Stimulated activated naive CD8-positive, alpha-beta T cell treated with anti-CD3 and anti-CD28 coated beads, Interleukin-15, Interleukin-2, amounts not matched to agents 100 U/mL and 50 U/mL, for 24 hours (primary cell): ENCODE data around the gene PCP4.
"Not testable (repeated sequence)": the region's sequence is repeated elsewhere in the genome, so short reads cannot be mapped to it uniquely, and the experiment has no call there.

Source experiments
- ATAC-seq: fragments of 150-1000 bp; cut with Tn5 transposase; one replicate; pipeline ENCODE4 v1.10.0; 2021
- DNase-seq: peaks from one replicate; pipeline ENCODE4 v3.0.0; 2021

The PCP4 gene

DNA sequence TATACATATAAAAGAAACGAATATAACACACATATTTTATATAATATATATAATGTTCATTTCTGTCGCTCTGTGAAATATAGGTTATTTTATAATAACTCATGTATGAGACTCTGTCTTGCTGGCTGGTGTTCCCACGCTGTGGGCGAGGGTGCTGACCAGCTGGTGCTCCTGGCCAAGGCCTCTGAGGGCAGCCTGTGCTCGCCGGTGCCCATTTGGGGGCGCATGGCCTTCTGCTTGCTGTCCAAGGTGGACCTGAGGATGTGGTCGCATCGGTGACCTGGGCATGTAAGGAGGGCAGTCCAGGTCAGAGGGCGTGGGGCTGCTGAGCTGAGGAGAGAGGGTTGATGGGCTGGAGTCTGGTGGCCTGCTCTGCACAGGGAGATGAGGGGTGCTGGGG, 1.1 kb upstream of the PCP4 start:
- ATAC-seq, result no peak
- no peak for DNase-seq

GRCh38 chr21:39869141-39869818, 2.0 kb downstream of the PCP4 start:
- DNase-seq (no peak), ATAC-seq (no peak)

DNA sequence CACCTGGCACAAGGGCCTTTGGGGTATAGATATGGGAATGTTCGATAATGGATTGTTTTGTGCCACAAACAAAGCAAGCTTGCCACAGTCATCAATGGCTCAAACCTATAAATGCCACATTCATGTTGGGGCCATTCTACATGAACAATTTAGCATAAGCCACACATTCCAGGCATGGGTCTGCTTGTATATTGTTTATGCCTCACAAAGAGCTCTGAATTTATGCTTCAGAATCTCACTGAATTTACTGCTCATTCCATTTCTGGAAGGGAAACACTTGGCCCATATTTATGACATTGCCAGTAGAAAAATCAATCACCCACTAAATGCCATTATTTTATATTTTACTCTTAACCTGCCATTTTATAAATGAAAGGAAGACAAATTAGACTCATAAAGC, 6.4 kb downstream of the PCP4 start:
- DNase-seq (no peak), ATAC-seq (no peak)

- DNase-seq (no peak), ATAC-seq (no peak)
These were observed 7.0 kb downstream of the PCP4 start for GRCh38 chr21:39874206-39874605.

- no peak for ATAC-seq
- DNase-seq, result no peak
These were observed 7.5 kb downstream of the PCP4 start for GRCh38 chr21:39874759-39875158.

DNA sequence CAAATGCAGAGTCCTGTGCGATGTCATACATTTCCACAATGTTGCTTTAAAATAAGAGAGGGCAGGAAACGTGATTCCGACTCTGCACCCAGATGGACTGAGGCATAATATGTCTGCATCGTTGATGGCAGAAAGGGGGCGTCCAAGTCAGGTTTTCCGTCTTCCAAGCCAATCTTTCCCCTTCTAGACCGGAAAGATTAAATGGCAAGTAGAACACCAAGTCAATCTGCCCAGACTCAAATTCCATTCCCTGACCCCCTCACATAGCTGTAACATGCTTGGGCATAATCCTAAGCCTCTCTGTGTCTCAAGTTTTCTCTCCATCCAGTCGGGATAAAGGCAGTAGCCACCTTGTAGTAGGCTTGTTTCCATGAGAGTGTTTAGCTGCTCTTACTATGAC, 14.4 kb downstream of the PCP4 start:
- DNase-seq (no peak), ATAC-seq (no peak)

- no peak for ATAC-seq
- no peak for DNase-seq
These were observed 15.1 kb downstream of the PCP4 start for GRCh38 chr21:39882151-39882838.

DNA sequence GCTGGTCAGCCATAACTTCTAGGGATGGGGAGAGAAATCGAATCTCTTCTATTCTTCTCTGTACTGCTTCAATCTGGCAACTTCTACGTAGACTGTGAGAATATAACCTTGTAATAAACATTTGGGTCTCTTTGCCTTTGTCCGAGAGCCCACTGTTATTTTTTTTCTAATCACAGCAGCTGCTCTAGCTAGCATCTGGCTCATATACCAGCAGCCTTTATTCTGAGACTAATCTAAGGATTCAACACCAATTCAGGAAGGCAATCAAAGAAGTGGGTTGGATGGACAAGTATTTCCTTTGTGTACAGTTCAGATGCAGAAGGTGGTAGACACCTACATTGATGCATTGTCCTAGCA, 15.6 kb downstream of the PCP4 start:
- ATAC-seq (no peak), DNase-seq (no peak)

DNA sequence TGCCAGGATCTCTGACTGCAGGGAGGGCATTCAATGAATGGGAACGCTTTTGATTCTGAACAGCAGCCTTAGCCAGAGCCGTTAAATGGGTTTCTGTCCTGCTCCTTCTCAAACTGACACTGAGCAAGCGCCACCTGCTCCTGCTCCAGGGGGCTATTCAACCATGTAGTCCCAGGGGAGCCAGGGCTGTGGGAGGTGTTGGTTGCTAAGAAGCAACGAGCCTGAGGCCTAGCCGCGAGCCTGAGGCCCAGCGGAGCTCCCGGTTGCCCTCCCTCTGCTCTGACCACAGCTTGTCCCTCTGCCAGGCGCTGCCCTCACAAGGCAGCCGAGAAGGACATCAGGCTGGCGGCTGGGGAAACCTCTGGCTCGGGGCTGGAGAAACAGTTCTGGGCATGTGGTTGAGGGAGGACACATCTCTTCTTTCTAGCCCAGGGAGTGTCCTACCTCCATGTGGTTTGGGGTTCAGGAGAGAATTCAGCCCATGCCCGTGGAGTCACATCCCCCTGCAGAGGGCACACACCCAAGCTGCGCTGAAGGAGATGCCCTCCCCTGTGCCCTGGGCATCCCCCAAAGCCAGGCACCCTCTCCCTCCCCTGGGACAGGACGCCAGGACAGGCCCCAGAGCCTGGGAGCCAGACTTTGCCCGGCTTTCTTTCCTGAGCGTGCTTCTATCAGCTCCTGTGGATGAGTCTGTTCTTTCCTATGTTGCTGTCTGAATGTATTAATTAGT, 18.0 kb downstream of the PCP4 start:
- no peak for DNase-seq

GRCh38 chr21:39888848-39889247, 21.6 kb downstream of the PCP4 start:
- ATAC-seq, result no peak
- DNase-seq, result no peak

More for the DNA sequence above, 18.0 kb downstream of the PCP4 start:
- ATAC-seq, result no peak

- ATAC-seq (no peak), DNase-seq (no peak)
These were observed 23.9 kb downstream of the PCP4 start for GRCh38 chr21:39891111-39891510.

DNA sequence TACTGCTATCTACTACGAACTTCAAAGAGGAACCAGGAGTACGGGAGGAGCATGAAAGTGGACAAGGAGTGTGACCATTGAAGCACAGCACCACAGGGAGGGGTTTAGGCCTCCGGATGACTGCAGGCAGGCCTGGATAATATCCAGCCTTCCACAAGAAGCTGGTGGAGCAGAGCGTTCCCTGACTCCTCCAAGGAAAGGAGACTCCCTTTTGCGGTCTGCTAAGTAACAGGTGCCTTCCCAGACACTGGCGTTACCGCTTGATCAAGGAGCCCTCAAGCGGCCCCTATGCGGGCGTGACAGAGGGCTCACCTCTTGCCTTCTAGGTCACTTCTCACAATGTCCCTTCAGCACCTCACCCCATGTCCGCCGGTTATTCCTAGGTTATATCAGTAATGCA, 24.6 kb downstream of the PCP4 start:
- not testable (repeated sequence) for ATAC-seq

DNA sequence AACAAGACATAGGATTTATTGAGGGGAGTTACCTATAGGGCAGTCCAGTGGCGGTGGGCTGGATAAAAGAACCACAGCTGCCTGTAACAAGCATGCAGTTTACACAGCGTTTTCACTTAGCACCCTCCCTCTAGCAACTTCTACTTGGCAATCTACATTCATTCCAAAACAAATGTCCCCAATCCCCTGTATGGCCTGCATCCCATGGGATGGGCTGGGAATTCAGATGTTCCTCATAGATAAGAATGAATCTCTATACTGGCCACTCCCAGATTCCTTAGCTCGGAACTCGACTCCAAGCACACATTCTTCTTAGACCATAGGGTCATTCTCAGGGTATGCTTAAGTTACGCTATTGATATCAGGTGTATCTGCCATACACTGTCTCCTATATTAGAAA, 33.3 kb downstream of the PCP4 start:
- no peak for DNase-seq
- ATAC-seq, result no peak

More for the DNA sequence above, 24.6 kb downstream of the PCP4 start:
- not testable (repeated sequence) for DNase-seq

GRCh38 chr21:39900911-39901310, 33.7 kb downstream of the PCP4 start:
- no peak for DNase-seq
- ATAC-seq, result no peak

GRCh38 chr21:39902986-39903385, 35.7 kb downstream of the PCP4 start:
- ATAC-seq (no peak), DNase-seq (no peak)

GRCh38 chr21:39904457-39904856, 37.2 kb downstream of the PCP4 start:
- ATAC-seq (no peak), DNase-seq (no peak)

DNA sequence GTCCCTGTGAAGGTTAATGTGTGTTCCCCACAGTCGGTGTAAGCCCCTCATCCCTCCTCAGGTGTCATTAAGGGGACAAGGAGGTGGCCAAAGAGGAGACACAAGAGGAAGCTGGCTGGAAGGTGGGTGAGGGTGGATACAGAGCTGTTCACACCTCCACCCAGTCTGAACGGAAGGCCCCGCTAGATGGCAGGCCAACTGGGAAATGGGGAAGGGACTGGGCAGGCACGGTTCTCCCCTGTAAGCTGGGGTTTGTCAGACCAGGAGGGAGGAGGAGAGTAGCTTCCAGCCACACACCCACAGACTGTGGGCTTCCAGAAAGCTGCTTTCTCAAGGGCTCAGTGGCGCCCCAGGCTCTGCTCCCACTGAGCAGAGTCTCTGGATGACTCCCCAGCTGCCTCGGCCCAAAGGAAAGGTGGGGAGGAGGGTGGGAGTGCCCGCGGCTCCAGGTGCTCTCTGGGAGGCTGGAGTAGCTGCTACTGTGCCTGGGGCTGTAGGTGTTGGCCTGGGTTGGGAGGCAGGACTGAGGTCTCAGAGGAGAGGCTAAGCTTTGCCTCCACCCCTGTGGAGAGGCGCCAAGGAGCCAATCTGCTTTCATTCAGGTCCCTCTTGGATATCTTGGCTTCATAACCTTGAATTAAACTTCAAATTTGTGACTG, 41.2 kb downstream of the PCP4 start:
- ATAC-seq (no peak), DNase-seq (no peak)

DNA sequence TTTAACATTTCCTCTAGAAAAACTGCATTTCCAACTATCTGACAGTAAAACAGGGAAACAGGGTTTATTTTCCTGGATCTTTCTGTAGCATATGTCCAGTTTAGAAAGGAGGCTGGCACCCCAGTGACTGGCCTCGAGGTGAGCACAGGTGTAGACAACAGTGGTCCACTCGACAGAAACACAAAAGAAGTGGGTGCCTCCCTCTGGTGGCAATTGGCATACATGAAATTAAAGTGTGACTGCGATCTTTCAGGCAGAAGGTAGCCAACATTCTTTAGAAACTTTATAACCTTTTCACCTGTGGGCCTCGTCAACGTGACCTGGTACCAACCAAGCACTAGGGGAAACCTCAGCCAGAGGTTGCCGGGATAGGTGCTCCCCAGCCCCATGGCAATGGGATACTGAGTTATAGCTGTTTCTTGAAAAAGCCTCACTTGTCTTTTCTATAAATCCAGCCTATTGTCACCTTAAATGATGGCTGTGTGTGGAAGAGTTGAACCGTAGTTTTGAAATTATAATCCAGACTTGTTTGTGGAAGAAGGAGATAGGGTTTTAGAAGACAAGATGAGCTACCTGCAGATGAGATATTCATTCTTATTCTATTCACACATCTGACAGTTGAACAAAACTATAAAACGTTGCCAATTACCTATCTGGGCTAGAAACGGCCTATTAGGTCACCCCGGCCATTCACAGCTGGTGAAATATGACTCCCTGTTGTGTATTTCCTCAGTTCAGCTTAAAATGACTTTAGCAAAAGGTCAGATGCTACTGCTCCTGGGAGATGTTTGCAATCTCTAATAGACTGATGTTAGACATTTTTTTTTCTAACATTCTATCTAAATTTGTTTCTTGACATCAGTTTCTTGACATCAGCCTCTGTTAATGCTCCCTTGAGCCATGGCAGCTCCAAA, 44.3 kb downstream of the PCP4 start:
- ATAC-seq, result no peak
- DNase-seq, result no peak

GRCh38 chr21:39913706-39914305, 46.6 kb downstream of the PCP4 start:
- ATAC-seq (no peak), DNase-seq (no peak)

GRCh38 chr21:39915881-39916280, 48.6 kb downstream of the PCP4 start:
- DNase-seq (no peak), ATAC-seq (no peak)

DNA sequence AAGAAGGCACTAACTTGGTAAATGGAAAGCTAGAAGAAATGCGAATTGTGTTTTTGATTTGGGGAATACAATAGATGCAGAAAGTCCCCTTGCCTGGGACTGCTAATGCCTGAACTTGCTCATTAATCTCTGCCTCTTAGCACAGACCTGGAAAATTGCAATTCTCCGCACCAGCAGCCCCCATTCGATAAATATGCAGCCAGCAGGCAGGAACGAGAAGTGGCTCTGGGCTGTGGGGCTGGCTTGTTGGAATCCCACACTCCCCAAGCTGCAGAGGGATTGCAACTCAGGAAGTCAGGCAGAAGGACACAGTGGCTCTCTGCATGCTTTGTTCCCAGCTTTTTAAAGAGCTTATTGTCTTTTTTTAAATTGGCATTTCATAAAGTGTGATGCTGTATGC, 51.3 kb downstream of the PCP4 start:
- DNase-seq (no peak), ATAC-seq (no peak)
